Lower leg skin (tissue), 4 donors: Measurements from ENCODE around the gene LAMTOR1. TPM values are rescaled to one million over a fixed set of nuclear protein-coding genes. Genes with fewer than 3 reads are reported as not detected.

Source experiments
- DNase-seq, 2 donors: peaks; one replicate each; pipeline ENCODE4 v3.0.0-alpha.2; 2019; ENCODE audit warnings: low spot score in 2 of 2
- H3K4me3 ChIP-seq: fragments of 200-600 bp; sonication (generic); 2 replicates; pipeline ENCODE4 v1.5.1; 2017; ENCODE audit warnings: mild to moderate bottlenecking, low read depth; ENCODE audit not compliant: poor library complexity, severe bottlenecking
- CTCF ChIP-seq, 3 donors: fragments of 450-650 bp; IDR thresholded peaks; one replicate each; pipeline ENCODE4 v1.5.1; 2016; ENCODE audit warnings: antibody characterized with exemption in 3 of 3, mild to moderate bottlenecking in 3 of 3, moderate library complexity in 2 of 3
- POLR2A ChIP-seq, 2 donors: fragments of 450-650 bp; IDR thresholded peaks; one replicate each; pipeline ENCODE4 v1.6.1; 2016 to 2017; ENCODE audit warnings: antibody characterized with exemption in 2 of 2, mild to moderate bottlenecking in 1 of 2, moderate library complexity in 1 of 2
- WGBS, 2 donors: methylation state at CpG; one replicate each; pipeline ENCODE4 v1.1.5; 2018; 5-methylcytosine and 5-hydroxymethylcytosine counted together
- intact Hi-C: fragments of 100-400 bp; cut with DNase I; formaldehyde crosslinking; loops from one replicate; pipeline ENCODE4 v1.15.0; 2023; ENCODE audit warnings: low total_unique reads
- total RNA-seq, 4 donors: library from RNA; depleted of rRNA; stranded (reverse); fragments of >200 nt; gene quantifications; one replicate each; pipeline ENCODE4 v1.1.0, GENCODE V29; 2016

LAMTOR1 gene
- total RNA-seq, 4 donors from 2014 or later, result 83.6 to 112 (median 99.9) TPM

GRCh38 chr11:72125956-72126355 lies 22.9 kb upstream of the LAMTOR1 start:
- 30 to 41% methylated on average over 1 of the region's 1 CpG for WGBS, 2 donors
- intact Hi-C loops, result no loop called here
- H3K4me3 ChIP-seq, result no peak overlapping the region
- DNase-seq, result no peak
- TF ChIP-seq POLR2A (IDR thresholded peaks at IDR 0.05) (no peak), CTCF (IDR thresholded peaks at IDR 0.05) (no peak)

- H3K4me3 ChIP-seq, result no peak overlapping the region
- WGBS, 2 donors, result 48 to 60% methylated on average over 6 of the region's 6 CpGs
- no peak for TF ChIP-seq CTCF (IDR thresholded peaks at IDR 0.05)
- no peak for TF ChIP-seq POLR2A (IDR thresholded peaks at IDR 0.05)
- intact Hi-C loops, result no loop called here
- DNase-seq, result no peak
Measured at GRCh38 chr11:72124046-72124445, 20.9 kb upstream of the LAMTOR1 start.

- 71 to 82% methylated on average over 3 of the region's 3 CpGs for WGBS, 2 donors
- H3K4me3 ChIP-seq, result no peak overlapping the region
- no peak for DNase-seq
- intact Hi-C loops, result no loop called here
- TF ChIP-seq POLR2A (IDR thresholded peaks at IDR 0.05) (no peak), CTCF (IDR thresholded peaks at IDR 0.05) (no peak)
Measured at GRCh38 chr11:72123117-72123653, 20.1 kb upstream of the LAMTOR1 start.

- no peak for DNase-seq
- intact Hi-C loops, result no loop called here
- no peak overlapping the region for H3K4me3 ChIP-seq
- WGBS, 2 donors, result 91 to 94% methylated on average over 1 of the region's 1 CpG
- TF ChIP-seq CTCF (IDR thresholded peaks at IDR 0.05) (no peak), POLR2A (IDR thresholded peaks at IDR 0.05) (no peak)
Measured at GRCh38 chr11:72122607-72123006, 19.5 kb upstream of the LAMTOR1 start.

- intact Hi-C loops, result no loop called here
- TF ChIP-seq CTCF (IDR thresholded peaks at IDR 0.05), result no peak
- no peak for TF ChIP-seq POLR2A (IDR thresholded peaks at IDR 0.05)
- WGBS, 2 donors, result 79 to 81% methylated on average over 2 of the region's 2 CpGs
- no peak for DNase-seq
- no peak overlapping the region for H3K4me3 ChIP-seq
Measured at GRCh38 chr11:72120930-72121329, 17.8 kb upstream of the LAMTOR1 start.

- intact Hi-C loops, result no loop called here
- TF ChIP-seq POLR2A (IDR thresholded peaks at IDR 0.05), result no peak
- no peak for TF ChIP-seq CTCF (IDR thresholded peaks at IDR 0.05)
- DNase-seq, result no peak
- H3K4me3 ChIP-seq, result no peak overlapping the region
- WGBS, 2 donors, result 77% methylated on average over 6 of the region's 6 CpGs
Measured at GRCh38 chr11:72119198-72119597, 16.1 kb upstream of the LAMTOR1 start.
